Activated T-helper 9 cell treated with anti-CD3 and anti-CD28 coated beads, Interleukin-2, amount 50 U/mL, for 16 hours (primary cell): ENCODE data around the gene NLRC5.

Source experiments
- DNase-seq: peaks from one replicate; pipeline ENCODE4 v3.0.0-alpha.2; 2020; ENCODE audit warnings: low read depth

Gene NLRC5

GRCh38 chr16:57126411-57126810, 137.1 kb downstream of the NLRC5 start:
- no peak for DNase-seq

GRCh38 chr16:57127037-57127763, 137.8 kb downstream of the NLRC5 start:
- DNase-seq: no peak

GRCh38 chr16:57127836-57128235, 138.5 kb downstream of the NLRC5 start:
- no peak for DNase-seq

GRCh38 chr16:57128771-57129389, 139.5 kb downstream of the NLRC5 start:
- no peak for DNase-seq

GRCh38 chr16:57130950-57131321, 141.6 kb downstream of the NLRC5 start:
- no peak for DNase-seq

- DNase-seq: no peak
Measured at GRCh38 chr16:57131351-57131970, 142.1 kb downstream of the NLRC5 start.

GRCh38 chr16:57132470-57132869, 143.1 kb downstream of the NLRC5 start:
- DNase-seq: no peak

GRCh38 chr16:57133031-57133430, 143.7 kb downstream of the NLRC5 start:
- DNase-seq: no peak
